Sigmoid colon (tissue), 7 donors: ENCODE measurements around the gene TSPAN13. TPM values are rescaled to one million over a fixed set of nuclear protein-coding genes. Genes with fewer than 3 reads are reported as not detected.

ENCODE experiments used
- DNase-seq: peaks from one replicate; pipeline ENCODE4 v3.0.0-alpha.2; 2019
- H3K27ac ChIP-seq, 4 donors: fragments of 200-600 bp; sonication (generic); one replicate each; pipeline ENCODE4 v1.5.1; 2016 to 2019; ENCODE audit warnings: mild to moderate bottlenecking in 1 of 4
- H3K27me3 ChIP-seq, 3 donors: fragments of 200-600 bp; sonication (generic); one replicate each; pipeline ENCODE4 v1.5.1; 2019; ENCODE audit warnings: mild to moderate bottlenecking in 1 of 3
- H3K36me3 ChIP-seq, 4 donors: fragments of 200-600 bp; sonication (generic); one replicate each; pipeline ENCODE4 v1.5.1; 2016 to 2019
- H3K4me1 ChIP-seq, 4 donors: fragments of 200-600 bp; sonication (generic); one replicate each; pipeline ENCODE4 v1.5.1; 2017 to 2019
- H3K4me3 ChIP-seq, 4 donors: fragments of 200-600 bp; sonication (generic); one replicate each; pipeline ENCODE4 v1.5.1; 2017 to 2019; ENCODE audit warnings: mild to moderate bottlenecking in 2 of 4, moderate library complexity in 1 of 4
- H3K9me3 ChIP-seq, 4 donors: fragments of 200-600 bp in 3 of 4; sonication (generic) in 3 of 4; one replicate each; pipeline versions ENCODE4 v1.5.1 to v1.6.1; 2013 to 2019
- EP300 ChIP-seq, 4 donors: sonication (generic); formaldehyde crosslinking; IDR thresholded peaks; one replicate each; pipeline ENCODE4 v1.6.1; 2017; ENCODE audit warnings: antibody characterized with exemption in 4 of 4
- POLR2A ChIP-seq, 2 donors: fragments of 450-650 bp; IDR thresholded peaks; one replicate each; pipeline ENCODE4 v1.6.1; 2016; ENCODE audit warnings: antibody characterized with exemption in 2 of 2, mild to moderate bottlenecking in 2 of 2, moderate library complexity in 2 of 2
- POLR2AphosphoS5 ChIP-seq, 4 donors: sonication (generic); formaldehyde crosslinking; IDR thresholded peaks; one replicate each; pipeline ENCODE4 v1.6.1; 2017; ENCODE audit warnings: antibody characterized with exemption in 4 of 4
- WGBS, 2 donors: extraction: QIAGEN DNeasy Blood & Tissue Kit; methylation state at CpG; one replicate each; pipeline ENCODE4 v1.1.7; 2013; 5-methylcytosine and 5-hydroxymethylcytosine counted together
- intact Hi-C: fragments of 100-400 bp; cut with DNase I; formaldehyde crosslinking; loops from one replicate; pipeline ENCODE4 v1.15.1; 2023
- polyA plus RNA-seq, 3 donors: library from polyadenylated mRNA; stranded (reverse); fragments of 200-250 nt; gene quantifications; one replicate each; pipeline ENCODE4 v1.2.3, GENCODE V29; 2013
- total RNA-seq, 4 donors: library from RNA; depleted of rRNA; stranded (reverse); fragments of >200 nt; gene quantifications; one replicate each; pipeline ENCODE4 v1.1.0, GENCODE V29; 2016
- TF ChIP-seq, protein P1 (sequence below), 4 experiments: fragments of 450-650 bp in 3 of 4; fragments of 200-600 bp in 1 of 4; IDR thresholded peaks; one replicate each; pipeline ENCODE4 v1.5.1; 2016 to 2019; ENCODE audit warnings: antibody characterized with exemption in 4 of 4, mild to moderate bottlenecking in 3 of 4, moderate library complexity in 2 of 4
- donor health status: healthy with polysubstance abuse.
- donor health status: Bipolar disorder and iron deficiency.
- donor health status: healthy.

Gene TSPAN13
- total and polyA plus RNA-seq, 7 donors: 2.2 to 68.5 (median 6.4) TPM

DNA sequence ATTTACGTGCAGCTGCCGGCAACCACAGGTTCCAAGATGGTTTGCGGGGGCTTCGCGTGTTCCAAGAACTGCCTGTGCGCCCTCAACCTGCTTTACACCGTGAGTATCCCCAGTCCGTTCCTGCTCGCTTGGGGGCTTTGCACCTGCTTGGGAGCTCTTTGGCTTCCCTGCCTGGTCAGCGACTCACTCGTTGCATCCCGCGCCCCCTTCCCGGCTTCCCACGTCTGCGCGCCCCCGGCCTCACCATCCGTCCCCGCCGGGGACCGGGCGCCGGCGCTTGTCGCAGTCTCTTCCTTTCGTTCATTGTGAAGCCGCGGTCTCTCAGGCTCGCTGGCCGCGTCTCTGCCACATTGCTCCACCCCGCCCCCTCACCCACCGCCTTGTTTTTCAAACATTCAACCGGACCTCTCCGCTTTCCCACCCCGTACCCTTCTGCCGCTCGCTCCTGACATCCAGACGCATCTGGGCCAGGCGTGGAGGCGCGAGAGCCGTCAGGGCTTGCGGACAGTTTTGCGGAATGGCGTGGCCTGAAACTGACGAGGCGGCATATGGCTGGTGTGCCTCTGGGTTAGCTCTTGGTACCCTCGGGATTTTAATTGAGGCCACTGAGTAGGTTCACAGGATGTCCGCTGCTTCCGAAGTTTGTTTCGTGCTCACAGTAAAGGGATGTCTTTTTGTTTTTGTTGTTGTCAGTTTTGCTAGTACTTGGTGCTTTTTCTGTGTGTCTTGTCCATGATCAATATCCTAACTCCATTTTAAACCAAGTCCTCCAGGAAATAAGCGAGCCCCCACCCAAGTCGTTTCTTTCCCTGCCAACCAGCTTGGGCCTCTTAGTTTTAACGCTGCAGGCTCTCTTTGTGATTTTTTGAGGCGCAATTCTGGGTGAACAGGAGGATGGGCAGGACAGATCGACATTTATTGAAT is 639 bp downstream of the TSPAN13 start:
- no peaks in the 10 kb centered on the region for H3K36me3 ChIP-seq
- H3K9me3 ChIP-seq: no peaks in the 10 kb centered on the region
- DNase-seq: no peak
- peak overlapping the region in 3 of 4 donors; percentile 28 to 46 (median 35) for H3K27ac ChIP-seq
- intact Hi-C loops: no loop called here
- WGBS, 2 donors: 2 to 5% methylated on average over 58 of the region's 58 CpGs
- TF ChIP-seq POLR2AphosphoS5 (IDR thresholded peaks at IDR 0.05) (no peak), EP300 (IDR thresholded peaks at IDR 0.05) (no peak)
- TF ChIP-seq, protein P1, sequence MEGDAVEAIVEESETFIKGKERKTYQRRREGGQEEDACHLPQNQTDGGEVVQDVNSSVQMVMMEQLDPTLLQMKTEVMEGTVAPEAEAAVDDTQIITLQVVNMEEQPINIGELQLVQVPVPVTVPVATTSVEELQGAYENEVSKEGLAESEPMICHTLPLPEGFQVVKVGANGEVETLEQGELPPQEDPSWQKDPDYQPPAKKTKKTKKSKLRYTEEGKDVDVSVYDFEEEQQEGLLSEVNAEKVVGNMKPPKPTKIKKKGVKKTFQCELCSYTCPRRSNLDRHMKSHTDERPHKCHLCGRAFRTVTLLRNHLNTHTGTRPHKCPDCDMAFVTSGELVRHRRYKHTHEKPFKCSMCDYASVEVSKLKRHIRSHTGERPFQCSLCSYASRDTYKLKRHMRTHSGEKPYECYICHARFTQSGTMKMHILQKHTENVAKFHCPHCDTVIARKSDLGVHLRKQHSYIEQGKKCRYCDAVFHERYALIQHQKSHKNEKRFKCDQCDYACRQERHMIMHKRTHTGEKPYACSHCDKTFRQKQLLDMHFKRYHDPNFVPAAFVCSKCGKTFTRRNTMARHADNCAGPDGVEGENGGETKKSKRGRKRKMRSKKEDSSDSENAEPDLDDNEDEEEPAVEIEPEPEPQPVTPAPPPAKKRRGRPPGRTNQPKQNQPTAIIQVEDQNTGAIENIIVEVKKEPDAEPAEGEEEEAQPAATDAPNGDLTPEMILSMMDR (IDR thresholded peaks at IDR 0.05): no peak
- peak overlapping the region; percentile 15 to 57 (median 52) for H3K4me3 ChIP-seq
- H3K27me3 ChIP-seq: peaks cover 0 to 14% (median 11%) of the 10 kb centered on the region in 3 donors
- H3K4me1 ChIP-seq: peaks cover 0 to 14% (median 10%) of the 10 kb centered on the region in 4 donors

DNA sequence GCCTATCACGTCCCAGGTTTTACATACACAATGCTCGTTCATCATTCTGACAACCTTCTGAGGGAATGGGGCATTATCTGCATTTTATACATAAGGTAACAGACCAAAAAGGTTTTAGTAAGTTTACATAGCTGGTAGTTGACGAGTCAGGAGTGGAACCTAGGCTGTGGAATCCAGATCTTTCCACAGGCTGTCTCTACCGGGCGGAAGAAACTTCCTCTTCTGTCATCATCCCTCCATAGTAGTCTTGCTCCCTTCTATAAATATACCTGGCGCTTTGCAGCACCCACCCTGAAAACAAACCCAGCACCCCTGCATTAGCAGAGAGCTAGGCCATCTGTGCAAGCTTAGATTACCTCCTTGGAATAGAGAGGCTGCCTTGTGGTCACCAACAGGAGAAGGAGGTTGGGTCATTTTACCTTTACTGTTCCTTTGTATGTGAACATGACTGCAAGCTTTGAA is 1.3 kb downstream of the TSPAN13 start:
- 19 to 43% methylated on average over 6 of the region's 6 CpGs for WGBS, 2 donors
- DNase-seq: no peak
- Histone ChIP-seq H3K4me3 (peak overlapping the region in 2 of 4 donors; percentile 57), H3K36me3 (no peaks in the 10 kb centered on the region), H3K27me3 (peaks cover 0 to 14% (median 11%) of the 10 kb centered on the region in 3 donors), H3K9me3 (no peaks in the 10 kb centered on the region), H3K4me1 (peaks cover 0 to 14% (median 10%) of the 10 kb centered on the region in 4 donors), H3K27ac (peak overlapping the region in 1 of 4 donors; percentile 46)
- TF ChIP-seq EP300 (IDR thresholded peaks at IDR 0.05) (no peak), POLR2A (IDR thresholded peaks at IDR 0.05) (no peak), POLR2AphosphoS5 (IDR thresholded peaks at IDR 0.05) (no peak)
- TF ChIP-seq, protein P1 (IDR thresholded peaks at IDR 0.05): no peak
- intact Hi-C loops: no loop called here

DNA sequence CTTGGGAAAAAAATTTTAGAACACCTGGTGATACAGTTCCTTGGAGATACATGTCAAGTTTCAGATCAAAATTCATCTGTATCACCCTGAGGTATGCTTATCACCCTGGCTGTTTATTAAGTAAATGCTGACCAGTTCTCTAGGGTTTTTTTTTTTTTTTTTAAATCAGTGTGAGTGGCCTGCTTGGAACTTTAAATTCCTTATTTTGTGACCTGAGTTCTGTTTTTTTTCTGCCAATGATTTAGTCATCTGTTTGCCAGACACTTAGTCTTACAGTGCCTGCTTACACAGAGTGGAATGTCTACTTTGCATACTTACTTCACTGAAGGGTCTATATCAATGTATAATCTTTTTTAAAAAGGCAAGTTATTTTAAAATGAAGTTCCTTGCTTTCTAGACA is 1.8 kb downstream of the TSPAN13 start:
- Histone ChIP-seq H3K27me3 (peaks cover 0 to 14% (median 11%) of the 10 kb centered on the region in 3 donors), H3K9me3 (no peaks in the 10 kb centered on the region), H3K27ac (no peak overlapping the region), H3K4me1 (peaks cover 0 to 14% (median 10%) of the 10 kb centered on the region in 4 donors), H3K36me3 (no peaks in the 10 kb centered on the region), H3K4me3 (no peak overlapping the region)
- TF ChIP-seq POLR2A (IDR thresholded peaks at IDR 0.05): no peak
- TF ChIP-seq, protein P1 (IDR thresholded peaks at IDR 0.05): no peak
- TF ChIP-seq EP300 (IDR thresholded peaks at IDR 0.05): no peak
- no peak for TF ChIP-seq POLR2AphosphoS5 (IDR thresholded peaks at IDR 0.05)
- intact Hi-C loops: no loop called here
- DNase-seq: no peak

DNA sequence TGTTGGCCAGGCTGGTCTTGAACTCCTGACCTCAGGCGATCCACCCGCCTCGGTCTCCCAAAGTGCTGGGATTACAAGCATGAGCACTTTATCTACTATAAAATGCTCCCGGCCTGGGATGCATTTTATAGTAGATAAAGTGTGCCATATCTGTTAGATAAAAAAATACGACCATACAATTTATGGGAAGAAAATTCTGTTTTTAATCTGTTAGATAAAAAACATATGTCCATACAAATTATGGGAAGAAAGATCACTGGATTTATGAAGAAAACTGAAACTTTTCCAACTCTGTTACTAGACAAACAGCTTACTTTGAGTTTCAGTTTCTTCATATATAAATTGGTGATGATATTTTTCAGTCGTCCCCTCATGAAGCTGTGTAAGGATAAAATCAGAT is 4.5 kb downstream of the TSPAN13 start:
- H3K4me1 ChIP-seq: peaks cover 0 to 14% (median 10%) of the 10 kb centered on the region in 4 donors
- TF ChIP-seq EP300 (IDR thresholded peaks at IDR 0.05): no peak
- TF ChIP-seq, protein P1 (IDR thresholded peaks at IDR 0.05): no peak
- TF ChIP-seq POLR2A (IDR thresholded peaks at IDR 0.05): no peak
- no peak for TF ChIP-seq POLR2AphosphoS5 (IDR thresholded peaks at IDR 0.05)
- no peaks in the 10 kb centered on the region for H3K9me3 ChIP-seq
- H3K4me3 ChIP-seq: no peak overlapping the region
- intact Hi-C loops: no loop called here
- 81 to 89% methylated on average over 6 of the region's 6 CpGs for WGBS, 2 donors
- no peak overlapping the region for H3K27ac ChIP-seq
- no peak for DNase-seq
- H3K27me3 ChIP-seq: peaks cover 0 to 14% (median 11%) of the 10 kb centered on the region in 3 donors
- no peaks in the 10 kb centered on the region for H3K36me3 ChIP-seq
